Stimulated activated CD4-positive, alpha-beta T cell treated with anti-CD3 and anti-CD28 coated beads, TNF-alpha, amount 100 ng/mL, for 1 hour (primary cell): Measurements from ENCODE around the gene HOOK2.
"Not testable (repeated sequence)": the region's sequence is repeated elsewhere in the genome, so short reads cannot be mapped to it uniquely, and the experiment has no call there.

Experiments used
- DNase-seq, 3 donors: peaks; one replicate each; pipeline ENCODE4 v3.0.0-alpha.2; 2020; ENCODE audit warnings: low read depth in 3 of 3, low spot score in 1 of 3

Gene HOOK2

GRCh38 chr19:12754465-12755196 is 20.7 kb downstream of the HOOK2 start:
- no peak for DNase-seq

- DNase-seq = no peak
Observed at GRCh38 chr19:12752056-12752781, 23.1 kb downstream of the HOOK2 start.

GRCh38 chr19:12751635-12752034 is 23.7 kb downstream of the HOOK2 start, which contains the start of gene BEST2:
Gene BEST2, plus strand, starts transcription at chr19:12751791. Its CDS starts 802 bp downstream, at chr19:12752593.
- DNase-seq = no peak

- no peak for DNase-seq
Observed at GRCh38 chr19:12750851-12751250, 24.5 kb downstream of the HOOK2 start.

GRCh38 chr19:12749938-12750521 is 25.3 kb downstream of the HOOK2 start:
- DNase-seq = no peak

- DNase-seq = no peak
Observed at GRCh38 chr19:12748489-12748888, 26.9 kb downstream of the HOOK2 start.

- no peak for DNase-seq
Observed at GRCh38 chr19:12745166-12745897, 30.0 kb downstream of the HOOK2 start.

GRCh38 chr19:12737835-12738351 is 37.5 kb downstream of the HOOK2 start:
- no peak for DNase-seq

- peak; percentile 39 to 63 (median 40) for DNase-seq
Observed at GRCh38 chr19:12736995-12737834, 38.1 kb downstream of the HOOK2 start, which contains the start of gene GET3. Gene GET3, plus strand, starts transcription at chr19:12737497. Its CDS starts 9 bp downstream, at chr19:12737506.

- no peak for DNase-seq
Observed at GRCh38 chr19:12733369-12734214, 41.8 kb downstream of the HOOK2 start.

- DNase-seq = no peak
Observed at GRCh38 chr19:12731337-12731736, 44.0 kb downstream of the HOOK2 start.

GRCh38 chr19:12730064-12730463 is 45.3 kb downstream of the HOOK2 start:
- DNase-seq = no peak

GRCh38 chr19:12727745-12728433 is 47.5 kb downstream of the HOOK2 start:
- DNase-seq = no peak

GRCh38 chr19:12726988-12727316 is 48.4 kb downstream of the HOOK2 start:
- no peak for DNase-seq

- DNase-seq = not testable (repeated sequence)
Observed at GRCh38 chr19:12725612-12726011, 49.7 kb downstream of the HOOK2 start.

GRCh38 chr19:12723641-12724426 is 51.5 kb downstream of the HOOK2 start, which contains the start of gene TNPO2:
Gene TNPO2, minus strand, starts transcription at chr19:12723932. Its CDS starts 2,955 bp downstream, at chr19:12720977.
- DNase-seq = peak in 2 of 3 donors; percentile 26 to 56

- no peak for DNase-seq
Observed at GRCh38 chr19:12723381-12723640, 52.0 kb downstream of the HOOK2 start.
